Stimulated activated CD4-positive, alpha-beta T cell treated with anti-CD3 and anti-CD28 coated beads, Interleukin-2, amount 100 ng/mL, for 24 hours (primary cell): ENCODE measurements around the gene DPY19L1.
A peak's percentile ranks its signal among the peaks of the same experiment; 100 is the strongest.
"Not testable (repeated sequence)": the region's sequence is repeated elsewhere in the genome, so short reads cannot be mapped to it uniquely, and the experiment has no call there.

Source experiments
- DNase-seq, 2 donors: peaks; one replicate each; pipeline ENCODE4 v3.0.0-alpha.2; 2020

DPY19L1 gene

DNA sequence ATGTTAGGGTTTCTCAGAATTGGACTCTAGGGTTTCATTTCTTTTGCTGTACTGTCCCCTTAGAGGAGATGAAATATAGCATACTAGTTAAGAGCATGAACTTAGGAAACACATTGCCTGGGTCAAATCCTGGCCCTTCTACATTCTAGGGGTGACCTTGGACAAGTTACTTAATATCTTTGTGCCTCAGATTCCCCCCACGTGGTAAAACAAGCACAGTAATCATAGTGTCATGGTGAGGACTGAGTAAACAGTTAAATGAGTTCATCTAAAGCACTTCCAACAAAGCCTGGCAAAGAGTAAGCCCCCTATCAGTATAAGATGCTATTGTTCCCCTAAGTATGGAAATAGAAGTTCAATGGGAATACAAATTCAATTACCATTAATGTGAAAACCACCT lies 5.1 kb downstream of the DPY19L1 start:
- DNase-seq = no peak

- DNase-seq = no peak
Observed at GRCh38 chr7:35030848-35031247, 6.4 kb downstream of the DPY19L1 start.

DNA sequence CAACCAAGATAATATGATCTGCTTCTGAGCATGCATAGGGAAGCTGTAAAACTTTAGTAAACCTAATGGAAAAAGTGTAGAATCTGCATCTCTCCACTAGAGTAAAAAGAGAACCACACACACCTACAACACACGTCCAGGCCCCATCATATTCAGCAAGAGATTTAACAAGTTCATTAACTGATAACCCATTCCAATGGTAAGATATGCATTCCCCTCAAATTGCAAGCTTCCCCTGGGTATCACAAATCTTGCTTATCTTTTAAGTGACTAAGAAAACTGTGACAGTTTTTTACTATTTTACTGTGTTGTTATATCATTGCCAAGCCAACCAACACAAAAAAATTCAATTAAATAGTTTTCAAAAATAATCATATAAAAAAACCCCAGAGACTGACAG lies 8.0 kb downstream of the DPY19L1 start:
- no peak for DNase-seq

DNA sequence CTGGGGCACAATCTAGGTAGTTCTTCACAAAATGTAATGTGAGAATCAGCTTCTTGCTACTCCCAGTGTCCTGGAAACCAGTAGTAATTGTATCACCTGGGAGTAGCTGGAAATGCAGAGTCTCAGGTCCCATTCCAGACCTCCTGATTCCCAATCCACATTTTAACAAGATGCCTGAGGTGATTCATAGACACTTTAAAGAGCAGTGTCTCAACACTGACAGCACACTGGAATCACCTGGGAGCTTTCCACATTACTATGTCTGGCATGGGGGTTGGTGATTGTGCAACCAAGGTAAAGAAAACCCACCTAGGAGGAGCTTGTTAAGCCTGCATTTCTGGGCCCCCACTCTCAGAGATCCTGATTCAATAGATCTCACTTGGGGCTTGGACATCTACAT lies 11.1 kb downstream of the DPY19L1 start:
- no peak for DNase-seq

DNA sequence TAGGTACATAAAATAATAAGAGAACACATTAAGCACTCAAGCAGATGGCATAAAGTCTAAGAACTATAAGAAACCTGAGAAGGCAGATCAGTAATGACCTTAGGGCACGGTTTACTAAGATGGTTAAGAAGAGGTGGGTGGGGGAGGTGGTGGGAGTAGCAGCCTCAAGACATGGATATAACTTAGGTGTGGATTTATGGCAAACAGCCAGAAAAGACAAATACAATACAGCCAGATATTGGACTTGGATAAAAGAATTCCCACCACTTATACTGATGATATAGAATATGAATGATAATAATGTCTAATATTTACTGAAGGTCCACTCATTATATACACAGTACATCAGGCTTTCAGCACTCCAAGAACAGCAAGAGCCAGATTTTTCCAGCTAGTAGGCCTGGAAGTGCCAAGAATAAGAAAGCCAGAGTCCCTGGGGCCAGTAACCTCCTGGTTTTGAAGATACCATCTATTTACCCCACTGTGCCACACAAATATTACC lies 11.9 kb downstream of the DPY19L1 start:
- DNase-seq = no peak

- no peak for DNase-seq
Observed at GRCh38 chr7:35024298-35024697, 13.0 kb downstream of the DPY19L1 start.

DNA sequence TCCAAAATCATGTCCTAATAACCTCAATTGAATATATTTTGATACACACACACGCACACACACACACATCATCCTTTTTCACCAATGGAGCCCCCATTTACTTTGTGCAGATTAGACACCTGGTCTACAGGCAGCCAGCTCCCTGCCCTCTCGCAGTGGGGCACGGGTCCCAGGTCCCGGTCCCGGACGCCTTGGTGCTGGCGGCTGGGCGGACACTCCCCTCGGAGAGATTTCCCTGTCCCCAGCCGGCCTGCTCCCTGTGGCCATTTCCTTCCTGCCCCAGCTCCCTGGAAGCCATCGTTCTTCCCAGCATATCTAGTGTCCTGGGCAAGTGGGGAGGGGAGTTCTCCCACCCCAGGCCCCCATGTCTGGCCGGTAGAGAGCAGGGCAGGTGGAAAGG lies 14.6 kb downstream of the DPY19L1 start:
- DNase-seq = no peak

DNA sequence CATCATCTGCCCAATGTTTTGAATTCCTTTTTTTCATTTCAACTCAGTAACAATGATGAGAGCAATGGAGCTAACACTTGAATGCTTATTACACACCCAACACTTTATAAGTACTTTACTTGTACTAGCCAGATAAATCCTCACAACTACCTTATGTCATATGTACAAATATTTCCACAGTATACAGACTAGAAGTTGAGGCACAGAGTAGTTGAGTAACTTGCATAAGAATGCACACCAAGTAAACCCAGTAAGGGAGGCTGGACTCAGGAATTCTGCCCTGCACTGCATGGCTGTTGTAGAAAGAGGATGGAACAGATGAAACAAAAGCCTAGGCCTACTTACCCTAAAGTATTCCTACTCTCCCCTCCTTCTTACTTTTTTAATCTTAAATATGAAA lies 15.8 kb downstream of the DPY19L1 start:
- DNase-seq = no peak

DNA sequence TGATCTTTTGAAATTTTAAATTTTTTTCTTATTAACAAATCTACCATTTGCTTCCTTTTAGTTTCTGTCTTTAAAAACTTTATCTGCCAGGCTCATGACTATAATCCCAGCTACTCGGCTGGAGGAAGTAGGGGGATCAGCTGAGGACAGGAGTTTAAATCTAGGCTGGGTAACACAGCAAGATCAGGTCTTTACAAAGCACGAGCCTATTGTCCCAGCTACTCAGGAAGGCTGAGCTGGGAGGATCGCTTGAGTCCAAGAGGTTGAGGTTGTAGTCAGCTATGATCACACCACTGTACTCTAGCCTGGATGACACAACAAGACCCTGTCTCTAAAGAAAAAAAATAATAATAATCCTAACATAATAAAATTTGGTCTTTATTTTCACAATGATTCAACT lies 17.5 kb downstream of the DPY19L1 start:
- DNase-seq = no peak

GRCh38 chr7:35019179-35019729 lies 18.0 kb downstream of the DPY19L1 start:
- DNase-seq = no peak

DNA sequence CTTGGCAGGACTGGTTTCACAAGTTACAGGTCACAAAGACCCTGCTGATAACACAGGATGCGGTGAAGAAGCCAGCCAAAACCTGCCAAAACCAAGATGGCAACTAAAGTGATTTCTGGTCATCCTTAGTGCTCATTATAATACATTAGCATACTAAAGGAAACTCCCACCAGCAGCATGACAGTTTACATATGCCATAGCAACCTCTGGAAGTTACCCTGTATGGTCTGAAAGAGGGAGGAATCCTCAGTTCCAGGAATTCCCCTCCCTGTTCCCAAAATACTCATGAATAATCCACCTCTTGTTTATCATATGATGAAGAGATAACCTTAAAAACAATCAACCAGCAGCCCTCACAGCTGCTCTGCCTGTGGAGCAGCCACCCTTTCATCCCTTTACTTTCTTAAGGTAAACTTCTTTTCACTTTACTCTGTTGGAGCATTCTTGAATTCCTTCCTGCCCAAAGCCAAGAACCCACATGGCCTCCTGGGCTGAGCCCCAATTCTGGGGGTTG lies 21.9 kb downstream of the DPY19L1 start:
- DNase-seq = no peak

- no peak for DNase-seq
Observed at GRCh38 chr7:35012160-35012559, 25.1 kb downstream of the DPY19L1 start.

DNA sequence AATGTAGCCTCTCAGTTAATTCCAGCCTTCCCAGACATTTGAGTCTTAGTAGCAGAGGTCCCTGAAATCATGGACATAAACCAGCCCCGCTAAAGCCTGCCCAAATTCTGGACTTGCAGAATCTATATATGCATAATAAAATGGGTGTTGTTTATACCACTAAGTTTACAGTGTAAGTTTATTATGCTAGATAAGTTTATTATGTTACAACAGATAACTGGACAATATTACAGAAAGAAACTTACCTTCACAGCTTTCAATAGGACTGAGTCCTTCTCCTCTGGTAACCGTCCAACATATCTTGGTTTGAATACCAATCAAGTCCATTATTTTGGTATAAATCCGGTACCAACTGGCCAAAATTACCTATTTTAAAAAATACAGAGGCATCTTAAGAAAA lies 26.2 kb downstream of the DPY19L1 start:
- DNase-seq = no peak

DNA sequence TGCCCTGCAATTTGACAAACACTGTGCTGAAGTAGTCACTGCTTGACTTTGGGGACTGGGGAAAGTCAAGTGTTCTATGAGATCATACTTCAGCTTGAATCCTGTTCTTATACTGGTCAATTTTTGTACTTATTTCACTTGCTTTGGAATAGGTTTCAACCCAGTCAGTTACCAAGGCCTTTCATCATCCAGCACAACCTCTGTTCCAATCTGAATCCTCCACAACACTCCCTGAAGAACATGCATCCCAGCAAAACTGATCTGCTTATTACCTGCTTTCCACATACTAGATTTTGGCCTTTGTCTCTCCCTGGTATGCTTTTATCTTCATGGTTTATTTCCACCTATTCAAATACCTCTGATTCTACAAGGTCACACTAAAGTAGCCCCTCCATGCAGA lies 29.5 kb downstream of the DPY19L1 start:
- DNase-seq = no peak

- DNase-seq = no peak
Observed at GRCh38 chr7:35004531-35005095, 32.7 kb downstream of the DPY19L1 start.

GRCh38 chr7:35003679-35004303 lies 33.5 kb downstream of the DPY19L1 start:
- no peak for DNase-seq

- not testable (repeated sequence) for DNase-seq
Observed at GRCh38 chr7:35003177-35003650, 34.1 kb downstream of the DPY19L1 start.

GRCh38 chr7:34998335-34998734 lies 39.0 kb downstream of the DPY19L1 start:
- DNase-seq = not testable (repeated sequence)

GRCh38 chr7:34996423-34997090 lies 40.7 kb downstream of the DPY19L1 start:
- not testable (repeated sequence) for DNase-seq

DNA sequence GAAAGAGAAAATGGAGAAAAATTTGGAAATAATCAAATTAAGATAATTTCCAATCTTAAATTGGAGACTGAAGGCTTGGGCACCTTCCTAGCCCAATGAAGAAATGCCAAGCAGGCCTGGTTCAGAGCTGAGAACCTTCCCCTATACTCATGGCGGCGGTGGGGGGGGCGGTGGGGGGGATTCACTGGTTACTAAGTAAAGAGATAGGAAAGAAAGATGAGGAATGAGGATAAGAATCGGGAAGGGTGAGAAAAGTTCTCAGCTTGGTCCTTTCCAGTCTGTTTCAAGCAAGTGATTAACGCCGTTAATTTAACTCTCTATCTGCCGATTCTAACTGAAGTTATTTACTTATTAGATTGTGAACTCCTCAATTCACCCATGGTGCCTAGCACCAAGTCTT lies 41.5 kb downstream of the DPY19L1 start:
- no peak for DNase-seq

DNA sequence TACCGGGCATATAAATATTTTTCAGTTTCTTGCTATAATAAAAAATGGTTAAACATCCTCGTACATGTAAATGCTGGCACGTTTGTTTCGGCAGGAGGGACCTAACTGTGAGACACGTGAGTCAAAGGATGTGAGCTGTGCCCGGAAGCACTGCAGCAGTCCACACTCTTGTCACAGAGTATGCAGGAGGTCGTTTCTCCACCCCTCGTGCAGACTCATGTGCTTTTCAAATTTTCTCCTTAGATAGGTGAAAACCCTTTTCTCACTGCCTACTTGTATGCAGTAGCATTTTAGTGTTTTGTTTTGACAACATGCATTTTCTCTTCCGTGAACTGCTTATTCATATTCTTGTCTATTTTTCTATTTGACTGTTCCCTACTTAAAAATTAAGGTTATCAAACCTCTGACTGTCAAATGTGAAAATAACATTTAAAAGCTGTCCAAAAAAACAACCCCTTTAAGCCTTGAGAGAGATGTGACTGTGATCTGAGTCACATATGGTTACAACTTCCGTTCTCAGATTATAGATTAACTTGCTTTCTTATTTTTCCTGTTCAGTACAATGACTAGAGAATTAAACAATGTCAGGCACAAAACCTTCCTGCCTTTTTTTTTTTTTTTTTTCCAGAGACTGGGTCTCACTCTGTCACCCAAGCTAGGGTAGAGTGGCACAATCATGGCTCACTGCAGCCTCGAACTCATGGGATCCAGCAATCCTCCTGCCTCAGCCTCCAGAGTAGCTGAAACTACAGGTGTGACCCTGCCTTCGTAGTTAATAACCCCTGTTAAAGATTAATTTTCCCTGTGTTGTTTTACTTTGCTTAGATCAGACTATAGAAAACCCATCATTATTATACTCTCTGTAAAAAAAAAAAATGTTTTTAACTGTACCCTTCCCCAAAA lies 45.1 kb downstream of the DPY19L1 start:
- peak; percentile 46 to 55 for DNase-seq

- DNase-seq = not testable (repeated sequence)
Observed at GRCh38 chr7:34988442-34989125, 48.7 kb downstream of the DPY19L1 start.
